NCI-H187 (cell line): ENCODE data around the gene ETF1.
"Not testable (repeated sequence)": the region's sequence is repeated elsewhere in the genome, so short reads cannot be mapped to it uniquely, and the experiment has no call there.

ENCODE experiments used
- DNase-seq, 2 experiments: peaks; one replicate each; lab custom pipeline; 2025; lab: John Stamatoyannopoulos, UW

ETF1 gene

GRCh38 chr5:138490648-138491283 is 52.3 kb downstream of the ETF1 start:
- DNase-seq: no peak

GRCh38 chr5:138489683-138490061 is 53.4 kb downstream of the ETF1 start:
- no peak for DNase-seq

GRCh38 chr5:138488481-138488945 is 54.5 kb downstream of the ETF1 start:
- no peak for DNase-seq

- no peak for DNase-seq
Observed at GRCh38 chr5:138482638-138483037, 60.4 kb downstream of the ETF1 start.

GRCh38 chr5:138476918-138477317 is 66.1 kb downstream of the ETF1 start:
- no peak for DNase-seq

- not testable (repeated sequence) for DNase-seq
Observed at GRCh38 chr5:138473151-138473550, 69.9 kb downstream of the ETF1 start.

- no peak for DNase-seq
Observed at GRCh38 chr5:138472353-138472752, 70.7 kb downstream of the ETF1 start.

GRCh38 chr5:138471052-138471361 is 72.0 kb downstream of the ETF1 start:
- DNase-seq: no peak

GRCh38 chr5:138470322-138471051 is 72.5 kb downstream of the ETF1 start:
- DNase-seq: no peak

- DNase-seq: no peak
Observed at GRCh38 chr5:138469540-138470321, 73.3 kb downstream of the ETF1 start.

- DNase-seq: no peak
Observed at GRCh38 chr5:138468966-138469539, 74.0 kb downstream of the ETF1 start.

- no peak for DNase-seq
Observed at GRCh38 chr5:138468133-138468965, 74.7 kb downstream of the ETF1 start.

- no peak for DNase-seq
Observed at GRCh38 chr5:138467711-138468132, 75.3 kb downstream of the ETF1 start.

- no peak for DNase-seq
Observed at GRCh38 chr5:138466900-138467710, 75.9 kb downstream of the ETF1 start.

GRCh38 chr5:138466125-138466899 is 76.7 kb downstream of the ETF1 start:
- DNase-seq: no peak

- DNase-seq: peak; percentile 80 to 96
Observed at GRCh38 chr5:138465261-138466124, 77.5 kb downstream of the ETF1 start, which contains the start of gene EGR1. Gene EGR1 (plus strand): TSS chr5:138465479. CDS start chr5:138465762, 283 bp downstream.

GRCh38 chr5:138464388-138465260 is 78.4 kb downstream of the ETF1 start:
- DNase-seq: peak; percentile 96 to 98

- DNase-seq: peak; percentile 76 to 86
Observed at GRCh38 chr5:138464008-138464387, 79.0 kb downstream of the ETF1 start.
